SK-N-SH (cell line): ENCODE data around the gene SCD5.

ENCODE experiments used
- EP300 ChIP-seq, 2 experiments: IDR thresholded peaks; 2 replicates each; pipeline versions ENCODE4 v1.4.0 to v1.6.1; 2012; ENCODE audit warnings: borderline replicate concordance in 1 of 2, low read depth in 1 of 2, low read length in 1 of 2
- EZH2phosphoT487 ChIP-seq: fragments of 200-600 bp; sonication (generic); IDR thresholded peaks from 2 replicates; pipeline ENCODE4 v1.6.1; 2017; ENCODE audit warnings: low read depth, mixed run types, mild to moderate bottlenecking, antibody characterized with exemption, moderate library complexity, borderline replicate concordance
- JUND ChIP-seq: IDR thresholded peaks from 2 replicates; pipeline ENCODE4 v1.4.0; 2012
- MEF2A ChIP-seq: IDR thresholded peaks from 2 replicates; pipeline ENCODE4 v1.4.0; 2012; ENCODE audit warnings: low read depth, borderline replicate concordance
- NRF1 ChIP-seq: IDR thresholded peaks from 2 replicates; pipeline ENCODE4 v1.6.1; 2012; ENCODE audit warnings: low read depth, mild to moderate bottlenecking, low read length
- RAD21 ChIP-seq: IDR thresholded peaks from 2 replicates; pipeline ENCODE4 v1.6.1; 2012; ENCODE audit warnings: mild to moderate bottlenecking, low read length
- RCOR1 ChIP-seq: fragments of 150-350 bp; IDR thresholded peaks from 2 replicates; pipeline ENCODE4 v1.6.1; 2017; ENCODE audit warnings: antibody characterized with exemption, low read length
- TEAD4 ChIP-seq: IDR thresholded peaks from 2 replicates; pipeline ENCODE4 v1.4.0; 2012; ENCODE audit warnings: mild to moderate bottlenecking, borderline replicate concordance; ENCODE audit not compliant: insufficient read depth
- TF ChIP-seq, protein P1 (sequence below): fragments of 200-600 bp; sonication (generic); IDR thresholded peaks from 2 replicates; pipeline ENCODE4 v1.6.1; 2017; ENCODE audit warnings: antibody characterized with exemption, mild to moderate bottlenecking, moderate library complexity
- TF ChIP-seq, protein P2 (sequence below): IDR thresholded peaks from 2 replicates; pipeline ENCODE4 v1.4.0; 2012; ENCODE audit warnings: low read depth, borderline replicate concordance

DNA sequence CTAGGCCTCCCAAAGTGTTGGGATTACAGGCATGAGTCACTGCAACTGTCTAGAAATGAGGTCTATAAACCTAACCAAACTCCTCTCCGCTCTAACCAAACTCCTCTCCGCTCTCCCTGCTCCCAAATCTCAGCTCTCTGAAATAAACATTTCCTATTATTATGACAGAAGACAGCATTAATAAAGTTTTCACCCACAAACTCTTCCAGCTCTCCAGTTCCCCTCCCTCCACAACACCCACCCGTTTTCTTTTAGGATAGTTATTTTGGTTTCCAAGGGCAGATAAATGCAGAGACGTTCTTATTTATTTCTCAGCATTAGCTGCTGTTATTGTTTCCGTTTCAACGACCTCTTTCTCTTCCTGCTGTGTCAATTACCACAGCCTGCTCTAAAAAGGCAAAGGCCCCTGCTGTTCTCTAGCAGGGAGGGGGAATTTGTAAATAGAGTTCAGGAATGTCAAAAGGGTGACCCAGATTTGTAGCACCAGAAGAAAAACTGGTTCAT is 13.3 kb upstream of the SCD5 start:
- no peak for TF ChIP-seq RAD21
- no peak for TF ChIP-seq EP300 (IDR thresholded peaks at IDR 0.05; ENCODE audit: borderline replicate concordance in 1 of 2, low read depth in 1 of 2, low read length in 1 of 2)
- no peak for TF ChIP-seq TEAD4
- TF ChIP-seq MEF2A = no peak
- TF ChIP-seq RCOR1 = no peak
- no peak for TF ChIP-seq EZH2phosphoT487
- TF ChIP-seq NRF1 = no peak
- TF ChIP-seq, protein P1, sequence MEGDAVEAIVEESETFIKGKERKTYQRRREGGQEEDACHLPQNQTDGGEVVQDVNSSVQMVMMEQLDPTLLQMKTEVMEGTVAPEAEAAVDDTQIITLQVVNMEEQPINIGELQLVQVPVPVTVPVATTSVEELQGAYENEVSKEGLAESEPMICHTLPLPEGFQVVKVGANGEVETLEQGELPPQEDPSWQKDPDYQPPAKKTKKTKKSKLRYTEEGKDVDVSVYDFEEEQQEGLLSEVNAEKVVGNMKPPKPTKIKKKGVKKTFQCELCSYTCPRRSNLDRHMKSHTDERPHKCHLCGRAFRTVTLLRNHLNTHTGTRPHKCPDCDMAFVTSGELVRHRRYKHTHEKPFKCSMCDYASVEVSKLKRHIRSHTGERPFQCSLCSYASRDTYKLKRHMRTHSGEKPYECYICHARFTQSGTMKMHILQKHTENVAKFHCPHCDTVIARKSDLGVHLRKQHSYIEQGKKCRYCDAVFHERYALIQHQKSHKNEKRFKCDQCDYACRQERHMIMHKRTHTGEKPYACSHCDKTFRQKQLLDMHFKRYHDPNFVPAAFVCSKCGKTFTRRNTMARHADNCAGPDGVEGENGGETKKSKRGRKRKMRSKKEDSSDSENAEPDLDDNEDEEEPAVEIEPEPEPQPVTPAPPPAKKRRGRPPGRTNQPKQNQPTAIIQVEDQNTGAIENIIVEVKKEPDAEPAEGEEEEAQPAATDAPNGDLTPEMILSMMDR = no peak
- no peak for TF ChIP-seq JUND
- TF ChIP-seq, protein P2, sequence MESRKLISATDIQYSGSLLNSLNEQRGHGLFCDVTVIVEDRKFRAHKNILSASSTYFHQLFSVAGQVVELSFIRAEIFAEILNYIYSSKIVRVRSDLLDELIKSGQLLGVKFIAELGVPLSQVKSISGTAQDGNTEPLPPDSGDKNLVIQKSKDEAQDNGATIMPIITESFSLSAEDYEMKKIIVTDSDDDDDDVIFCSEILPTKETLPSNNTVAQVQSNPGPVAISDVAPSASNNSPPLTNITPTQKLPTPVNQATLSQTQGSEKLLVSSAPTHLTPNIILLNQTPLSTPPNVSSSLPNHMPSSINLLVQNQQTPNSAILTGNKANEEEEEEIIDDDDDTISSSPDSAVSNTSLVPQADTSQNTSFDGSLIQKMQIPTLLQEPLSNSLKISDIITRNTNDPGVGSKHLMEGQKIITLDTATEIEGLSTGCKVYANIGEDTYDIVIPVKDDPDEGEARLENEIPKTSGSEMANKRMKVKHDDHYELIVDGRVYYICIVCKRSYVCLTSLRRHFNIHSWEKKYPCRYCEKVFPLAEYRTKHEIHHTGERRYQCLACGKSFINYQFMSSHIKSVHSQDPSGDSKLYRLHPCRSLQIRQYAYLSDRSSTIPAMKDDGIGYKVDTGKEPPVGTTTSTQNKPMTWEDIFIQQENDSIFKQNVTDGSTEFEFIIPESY = no peak
